ENCODE data around the gene NRIP2. TPM values are rescaled to one million over a fixed set of nuclear protein-coding genes. Genes with fewer than 3 reads are reported as not detected.

NRIP2 gene
- total and polyA plus RNA-seq, 2 experiments from 2014 or later: 0.95 TPM; not detected in 1

- H3K4me1 ChIP-seq (ENCODE audit: insufficient read depth): no peaks in the 10 kb centered on the region
- no peak overlapping the region for H3K4me3 ChIP-seq
- H3K36me3 ChIP-seq (replicated peaks; ENCODE audit: insufficient read depth, low read depth): no peaks in the 10 kb centered on the region
- no peaks in the 10 kb centered on the region for H3K79me2 ChIP-seq
- WGBS (ENCODE audit: low lambda C conversion rate, missing lambda C conversion rate): 93% methylated on average over 6 of the region's 6 CpGs
- no peak for DNase-seq (ENCODE audit: low spot score)
- H3K27me3 ChIP-seq: no peaks in the 10 kb centered on the region
- no peak overlapping the region for H3K4me2 ChIP-seq
- no peaks in the 10 kb centered on the region for H3K9me3 ChIP-seq (ENCODE audit: low read depth)
- no peaks in the 10 kb centered on the region for H3K9me2 ChIP-seq (replicated peaks; ENCODE audit: insufficient read depth)
- H3K27ac ChIP-seq: no peak overlapping the region
- no peak for TF ChIP-seq EZH2 (IDR thresholded peaks at IDR 0.05; ENCODE audit: borderline replicate concordance)
- no peak for TF ChIP-seq EZH2phosphoT487 (IDR thresholded peaks at IDR 0.05; ENCODE audit: low read depth, severe bottlenecking, unreplicated experiment)
- no peak for TF ChIP-seq CTCF (IDR thresholded peaks at IDR 0.05; ENCODE audit: poor library complexity)
- H2AFZ ChIP-seq: no peak overlapping the region
- H4K20me1 ChIP-seq (ENCODE audit: insufficient read depth, poor library complexity, severe bottlenecking): no peaks in the 10 kb centered on the region
Measured at GRCh38 chr12:2824541-2824940, 10.3 kb downstream of the NRIP2 start.

GRCh38 chr12:2823483-2823882 is 11.4 kb downstream of the NRIP2 start:
- Histone ChIP-seq H3K4me3 (no peak overlapping the region), H3K27ac (no peak overlapping the region), H4K20me1 (ENCODE audit: insufficient read depth, poor library complexity, severe bottlenecking) (no peaks in the 10 kb centered on the region), H3K36me3 (replicated peaks; ENCODE audit: insufficient read depth, low read depth) (no peaks in the 10 kb centered on the region), H3K79me2 (no peaks in the 10 kb centered on the region), H2AFZ (no peak overlapping the region), H3K9me2 (replicated peaks; ENCODE audit: insufficient read depth) (no peaks in the 10 kb centered on the region), H3K9me3 (ENCODE audit: low read depth) (no peaks in the 10 kb centered on the region), H3K4me2 (no peak overlapping the region), H3K27me3 (no peaks in the 10 kb centered on the region), H3K4me1 (ENCODE audit: insufficient read depth) (no peaks in the 10 kb centered on the region)
- WGBS (ENCODE audit: low lambda C conversion rate, missing lambda C conversion rate): 75% methylated on average over 7 of the region's 7 CpGs
- TF ChIP-seq EZH2 (IDR thresholded peaks at IDR 0.05; ENCODE audit: borderline replicate concordance) (no peak), CTCF (IDR thresholded peaks at IDR 0.05; ENCODE audit: poor library complexity) (no peak), EZH2phosphoT487 (IDR thresholded peaks at IDR 0.05; ENCODE audit: low read depth, severe bottlenecking, unreplicated experiment) (no peak)
- DNase-seq (ENCODE audit: low spot score): no peak

GRCh38 chr12:2820432-2820831 is 14.4 kb downstream of the NRIP2 start:
- 89% methylated on average over 9 of the region's 9 CpGs for WGBS (ENCODE audit: low lambda C conversion rate, missing lambda C conversion rate)
- no peak overlapping the region for H2AFZ ChIP-seq
- no peaks in the 10 kb centered on the region for H4K20me1 ChIP-seq (ENCODE audit: insufficient read depth, poor library complexity, severe bottlenecking)
- H3K79me2 ChIP-seq: peaks cover 5% of the 10 kb centered on the region
- no peaks in the 10 kb centered on the region for H3K4me1 ChIP-seq (ENCODE audit: insufficient read depth)
- H3K4me2 ChIP-seq: no peak overlapping the region
- no peaks in the 10 kb centered on the region for H3K36me3 ChIP-seq (replicated peaks; ENCODE audit: insufficient read depth, low read depth)
- no peak overlapping the region for H3K27ac ChIP-seq
- TF ChIP-seq CTCF (IDR thresholded peaks at IDR 0.05; ENCODE audit: poor library complexity) (no peak), EZH2phosphoT487 (IDR thresholded peaks at IDR 0.05; ENCODE audit: low read depth, severe bottlenecking, unreplicated experiment) (no peak), EZH2 (IDR thresholded peaks at IDR 0.05; ENCODE audit: borderline replicate concordance) (no peak)
- no peaks in the 10 kb centered on the region for H3K9me3 ChIP-seq (ENCODE audit: low read depth)
- H3K27me3 ChIP-seq: no peaks in the 10 kb centered on the region
- no peaks in the 10 kb centered on the region for H3K9me2 ChIP-seq (replicated peaks; ENCODE audit: insufficient read depth)
- DNase-seq (ENCODE audit: low spot score): no peak
- no peak overlapping the region for H3K4me3 ChIP-seq

GRCh38 chr12:2819810-2820209 is 15.0 kb downstream of the NRIP2 start:
- no peaks in the 10 kb centered on the region for H3K9me3 ChIP-seq (ENCODE audit: low read depth)
- H3K4me1 ChIP-seq (ENCODE audit: insufficient read depth): no peaks in the 10 kb centered on the region
- DNase-seq (ENCODE audit: low spot score): no peak
- H3K27ac ChIP-seq: no peak overlapping the region
- whole genome bisulfite sequencing (ENCODE audit: low lambda C conversion rate, missing lambda C conversion rate): 93% methylated on average over 15 of the region's 15 CpGs
- H3K9me2 ChIP-seq (replicated peaks; ENCODE audit: insufficient read depth): no peaks in the 10 kb centered on the region
- no peaks in the 10 kb centered on the region for H3K27me3 ChIP-seq
- peaks cover 12% of the 10 kb centered on the region for H3K79me2 ChIP-seq
- H3K36me3 ChIP-seq (replicated peaks; ENCODE audit: insufficient read depth, low read depth): no peaks in the 10 kb centered on the region
- no peak overlapping the region for H3K4me2 ChIP-seq
- H2AFZ ChIP-seq: no peak overlapping the region
- H4K20me1 ChIP-seq (ENCODE audit: insufficient read depth, poor library complexity, severe bottlenecking): no peaks in the 10 kb centered on the region
- H3K4me3 ChIP-seq: no peak overlapping the region
- TF ChIP-seq EZH2phosphoT487 (IDR thresholded peaks at IDR 0.05; ENCODE audit: low read depth, severe bottlenecking, unreplicated experiment) (no peak), EZH2 (IDR thresholded peaks at IDR 0.05; ENCODE audit: borderline replicate concordance) (no peak), CTCF (IDR thresholded peaks at IDR 0.05; ENCODE audit: poor library complexity) (no peak)
